HL-60 (cell line): ENCODE results near the gene FDX2.

Experiments used
- GABPA ChIP-seq: IDR thresholded peaks from 2 replicates; pipeline ENCODE4 v1.6.1; 2012; ENCODE audit warnings: low read depth
- SPI1 ChIP-seq: IDR thresholded peaks from 2 replicates; pipeline ENCODE4 v1.6.1; 2012; ENCODE audit warnings: low read depth, mild to moderate bottlenecking, borderline replicate concordance
- TF ChIP-seq, protein P1 (sequence below): IDR thresholded peaks from one replicate; pipeline ENCODE4 v1.5.1; 2011; ENCODE audit warnings: low read length, control low read depth, inconsistent platforms; ENCODE audit not compliant: insufficient read depth
- TF ChIP-seq, protein P2 (sequence below): IDR thresholded peaks from 2 replicates; pipeline ENCODE4 v1.6.1; 2012; ENCODE audit warnings: low read depth; ENCODE audit not compliant: insufficient replicate concordance

DNA sequence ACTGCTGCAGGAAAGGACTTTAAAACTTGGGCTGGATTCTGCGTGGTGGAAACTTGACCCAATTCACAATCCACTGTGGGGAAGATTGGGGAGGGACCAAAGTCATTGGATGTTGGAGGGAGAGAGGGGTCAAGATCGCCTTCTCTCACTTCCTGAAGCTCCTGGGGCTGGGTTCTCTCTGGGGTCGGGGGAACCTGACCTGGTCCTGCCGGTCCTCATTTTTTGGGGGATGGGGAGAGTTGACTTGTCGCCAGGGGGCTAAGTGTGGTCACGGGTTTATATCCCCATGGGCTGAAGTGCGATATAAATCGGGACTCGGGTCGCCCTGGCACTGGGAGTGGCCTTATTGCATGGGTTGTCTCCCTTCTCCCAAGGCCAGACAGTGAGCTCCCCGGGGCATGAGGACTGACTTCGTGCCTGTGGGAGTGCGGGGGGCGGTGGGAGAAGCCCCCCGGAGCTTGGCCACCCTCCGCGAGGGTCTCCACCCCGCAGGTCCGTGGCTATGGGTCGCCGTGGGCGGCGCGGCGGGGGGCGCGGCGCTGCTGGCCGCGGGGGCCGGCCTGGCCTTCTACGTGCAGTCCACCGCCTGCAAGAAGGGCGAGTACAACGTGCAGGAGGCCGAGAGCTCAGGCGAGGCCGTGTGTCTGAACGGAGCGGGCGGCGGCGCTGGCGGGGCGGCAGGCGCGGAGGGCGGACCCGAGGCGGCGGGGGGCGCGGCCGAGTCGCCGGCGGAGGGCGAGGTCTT is 19.8 kb downstream of the FDX2 start:
- TF ChIP-seq, protein P1, sequence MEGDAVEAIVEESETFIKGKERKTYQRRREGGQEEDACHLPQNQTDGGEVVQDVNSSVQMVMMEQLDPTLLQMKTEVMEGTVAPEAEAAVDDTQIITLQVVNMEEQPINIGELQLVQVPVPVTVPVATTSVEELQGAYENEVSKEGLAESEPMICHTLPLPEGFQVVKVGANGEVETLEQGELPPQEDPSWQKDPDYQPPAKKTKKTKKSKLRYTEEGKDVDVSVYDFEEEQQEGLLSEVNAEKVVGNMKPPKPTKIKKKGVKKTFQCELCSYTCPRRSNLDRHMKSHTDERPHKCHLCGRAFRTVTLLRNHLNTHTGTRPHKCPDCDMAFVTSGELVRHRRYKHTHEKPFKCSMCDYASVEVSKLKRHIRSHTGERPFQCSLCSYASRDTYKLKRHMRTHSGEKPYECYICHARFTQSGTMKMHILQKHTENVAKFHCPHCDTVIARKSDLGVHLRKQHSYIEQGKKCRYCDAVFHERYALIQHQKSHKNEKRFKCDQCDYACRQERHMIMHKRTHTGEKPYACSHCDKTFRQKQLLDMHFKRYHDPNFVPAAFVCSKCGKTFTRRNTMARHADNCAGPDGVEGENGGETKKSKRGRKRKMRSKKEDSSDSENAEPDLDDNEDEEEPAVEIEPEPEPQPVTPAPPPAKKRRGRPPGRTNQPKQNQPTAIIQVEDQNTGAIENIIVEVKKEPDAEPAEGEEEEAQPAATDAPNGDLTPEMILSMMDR = no peak
- TF ChIP-seq GABPA (no peak), SPI1 (no peak)
- TF ChIP-seq, protein P2, sequence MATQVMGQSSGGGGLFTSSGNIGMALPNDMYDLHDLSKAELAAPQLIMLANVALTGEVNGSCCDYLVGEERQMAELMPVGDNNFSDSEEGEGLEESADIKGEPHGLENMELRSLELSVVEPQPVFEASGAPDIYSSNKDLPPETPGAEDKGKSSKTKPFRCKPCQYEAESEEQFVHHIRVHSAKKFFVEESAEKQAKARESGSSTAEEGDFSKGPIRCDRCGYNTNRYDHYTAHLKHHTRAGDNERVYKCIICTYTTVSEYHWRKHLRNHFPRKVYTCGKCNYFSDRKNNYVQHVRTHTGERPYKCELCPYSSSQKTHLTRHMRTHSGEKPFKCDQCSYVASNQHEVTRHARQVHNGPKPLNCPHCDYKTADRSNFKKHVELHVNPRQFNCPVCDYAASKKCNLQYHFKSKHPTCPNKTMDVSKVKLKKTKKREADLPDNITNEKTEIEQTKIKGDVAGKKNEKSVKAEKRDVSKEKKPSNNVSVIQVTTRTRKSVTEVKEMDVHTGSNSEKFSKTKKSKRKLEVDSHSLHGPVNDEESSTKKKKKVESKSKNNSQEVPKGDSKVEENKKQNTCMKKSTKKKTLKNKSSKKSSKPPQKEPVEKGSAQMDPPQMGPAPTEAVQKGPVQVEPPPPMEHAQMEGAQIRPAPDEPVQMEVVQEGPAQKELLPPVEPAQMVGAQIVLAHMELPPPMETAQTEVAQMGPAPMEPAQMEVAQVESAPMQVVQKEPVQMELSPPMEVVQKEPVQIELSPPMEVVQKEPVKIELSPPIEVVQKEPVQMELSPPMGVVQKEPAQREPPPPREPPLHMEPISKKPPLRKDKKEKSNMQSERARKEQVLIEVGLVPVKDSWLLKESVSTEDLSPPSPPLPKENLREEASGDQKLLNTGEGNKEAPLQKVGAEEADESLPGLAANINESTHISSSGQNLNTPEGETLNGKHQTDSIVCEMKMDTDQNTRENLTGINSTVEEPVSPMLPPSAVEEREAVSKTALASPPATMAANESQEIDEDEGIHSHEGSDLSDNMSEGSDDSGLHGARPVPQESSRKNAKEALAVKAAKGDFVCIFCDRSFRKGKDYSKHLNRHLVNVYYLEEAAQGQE = no peak
